Ovary (tissue), 3 donors: ENCODE data around the gene RERE.

Experiments used
- EP300 ChIP-seq: sonication (generic); formaldehyde crosslinking; IDR thresholded peaks from one replicate; pipeline ENCODE4 v1.6.1; 2017; ENCODE audit warnings: antibody characterized with exemption
- POLR2A ChIP-seq: fragments of 450-650 bp; IDR thresholded peaks from one replicate; pipeline ENCODE4 v1.6.1; 2017; ENCODE audit warnings: antibody characterized with exemption, mild to moderate bottlenecking, moderate library complexity
- TF ChIP-seq, protein P1 (sequence below), 3 donors: fragments of 450-650 bp in 2 of 3; fragments of 200-600 bp in 1 of 3; IDR thresholded peaks; one replicate each; pipeline versions ENCODE4 v1.5.1 to v1.8.0; 2016 to 2022; ENCODE audit warnings: antibody characterized with exemption in 3 of 3, mild to moderate bottlenecking in 1 of 3
- donor health status: DM: no; HTN: no; CAD: no.

- TF ChIP-seq, protein P1, sequence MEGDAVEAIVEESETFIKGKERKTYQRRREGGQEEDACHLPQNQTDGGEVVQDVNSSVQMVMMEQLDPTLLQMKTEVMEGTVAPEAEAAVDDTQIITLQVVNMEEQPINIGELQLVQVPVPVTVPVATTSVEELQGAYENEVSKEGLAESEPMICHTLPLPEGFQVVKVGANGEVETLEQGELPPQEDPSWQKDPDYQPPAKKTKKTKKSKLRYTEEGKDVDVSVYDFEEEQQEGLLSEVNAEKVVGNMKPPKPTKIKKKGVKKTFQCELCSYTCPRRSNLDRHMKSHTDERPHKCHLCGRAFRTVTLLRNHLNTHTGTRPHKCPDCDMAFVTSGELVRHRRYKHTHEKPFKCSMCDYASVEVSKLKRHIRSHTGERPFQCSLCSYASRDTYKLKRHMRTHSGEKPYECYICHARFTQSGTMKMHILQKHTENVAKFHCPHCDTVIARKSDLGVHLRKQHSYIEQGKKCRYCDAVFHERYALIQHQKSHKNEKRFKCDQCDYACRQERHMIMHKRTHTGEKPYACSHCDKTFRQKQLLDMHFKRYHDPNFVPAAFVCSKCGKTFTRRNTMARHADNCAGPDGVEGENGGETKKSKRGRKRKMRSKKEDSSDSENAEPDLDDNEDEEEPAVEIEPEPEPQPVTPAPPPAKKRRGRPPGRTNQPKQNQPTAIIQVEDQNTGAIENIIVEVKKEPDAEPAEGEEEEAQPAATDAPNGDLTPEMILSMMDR (IDR thresholded peaks at IDR 0.05): no peak
- TF ChIP-seq POLR2A: no peak
- no peak for TF ChIP-seq EP300
These were observed 360.4 kb downstream of the RERE start for GRCh38 chr1:8456991-8457390.
